NCI-H1092 treated with DMSO at 0.1 percent for 48 hours (cell line): ENCODE measurements around the gene TEX44.
"Not testable (repeated sequence)": the region's sequence is repeated elsewhere in the genome, so short reads cannot be mapped to it uniquely, and the experiment has no call there.

Source experiments
- DNase-seq: peaks from one replicate; lab custom pipeline; 2025; lab: John Stamatoyannopoulos, UW

The TEX44 gene

DNA sequence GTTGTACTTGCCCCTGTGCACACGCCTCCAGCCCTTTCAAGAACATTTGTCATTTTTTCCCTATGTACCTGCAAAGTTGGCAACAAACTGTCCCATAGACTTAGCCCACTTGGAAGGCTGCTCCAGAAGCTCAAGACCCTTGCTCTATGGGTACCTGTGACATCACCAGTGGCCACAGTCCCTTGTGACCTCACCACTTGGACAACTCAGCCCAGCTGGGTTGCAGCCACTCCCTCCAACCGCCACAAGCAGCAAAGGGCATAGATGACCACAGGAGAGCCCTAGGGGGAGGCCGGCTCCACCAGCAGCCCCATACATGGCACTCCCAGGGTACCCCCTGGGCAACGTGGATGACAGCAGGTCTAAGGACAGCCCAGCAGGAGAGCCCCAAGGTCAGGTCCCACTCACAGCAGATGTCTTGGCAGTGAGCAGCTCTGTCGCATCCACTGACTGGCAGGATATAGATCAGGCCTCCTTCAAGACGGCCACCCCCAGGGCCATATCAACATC is at the start of gene TEX44:
Gene TEX44, plus strand, starts transcription at position 229 of the 510 bp plus-strand sequence. Its CDS starts 88 bp downstream, at position 317.
- DNase-seq = no peak

GRCh38 chr2:231545105-231545902 is 47.4 kb upstream of the TEX44 start:
- no peak for DNase-seq

DNA sequence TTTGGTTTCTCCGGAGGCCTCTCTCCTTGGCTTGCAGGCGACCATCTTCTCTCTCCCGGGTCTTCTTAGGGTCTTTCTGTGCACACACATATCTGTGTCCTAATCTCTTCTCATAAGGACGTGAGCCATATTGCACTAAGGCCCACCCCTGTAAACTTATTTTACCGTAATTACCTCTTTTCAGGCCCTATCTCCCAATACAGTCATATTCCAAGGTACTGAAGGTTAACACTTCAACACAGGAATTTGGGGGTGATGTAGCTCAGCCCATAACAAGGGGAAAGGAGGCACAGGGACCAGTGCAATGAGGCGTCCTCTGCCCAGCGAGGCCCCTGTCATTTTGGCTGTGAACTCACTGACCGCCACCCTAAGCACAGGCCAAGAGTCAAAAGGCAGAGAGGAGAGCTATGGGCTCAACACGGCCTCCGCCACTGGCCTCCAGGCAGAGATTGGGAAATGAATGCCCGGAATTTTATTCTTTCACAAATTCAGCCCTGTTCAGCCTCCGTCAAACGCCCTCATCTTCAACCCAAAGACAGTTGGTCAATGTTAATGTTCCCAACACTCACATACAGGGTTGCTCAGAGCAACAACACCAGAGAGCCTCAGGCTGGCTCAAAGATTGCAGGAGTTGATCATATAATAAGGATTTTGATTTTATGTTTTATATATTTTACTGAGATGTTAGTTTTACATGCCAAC is 46.5 kb upstream of the TEX44 start:
- DNase-seq = no peak

- no peak for DNase-seq
Observed at GRCh38 chr2:231547315-231548110, 45.2 kb upstream of the TEX44 start.

DNA sequence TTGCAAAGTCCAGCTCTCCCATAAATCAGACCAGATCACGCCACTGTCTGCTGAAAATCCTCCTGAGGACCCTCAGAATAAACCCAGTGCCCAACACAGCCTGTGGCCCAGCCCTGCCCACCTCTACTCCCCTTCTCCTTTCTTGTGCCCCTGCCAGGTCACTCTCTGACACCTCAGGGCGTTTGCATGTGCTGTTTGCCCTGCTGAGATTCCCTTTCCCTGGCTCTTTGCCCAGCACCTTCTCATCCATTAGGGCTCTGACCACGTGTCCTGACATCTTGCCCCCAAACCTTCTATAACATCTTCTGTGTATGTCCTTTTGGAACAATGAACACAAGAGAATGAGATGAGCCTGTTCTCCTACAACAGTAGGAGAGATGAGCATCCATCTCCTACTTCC is 43.9 kb upstream of the TEX44 start:
- DNase-seq = no peak

GRCh38 chr2:231549446-231550239 is 43.0 kb upstream of the TEX44 start:
- no peak for DNase-seq

DNA sequence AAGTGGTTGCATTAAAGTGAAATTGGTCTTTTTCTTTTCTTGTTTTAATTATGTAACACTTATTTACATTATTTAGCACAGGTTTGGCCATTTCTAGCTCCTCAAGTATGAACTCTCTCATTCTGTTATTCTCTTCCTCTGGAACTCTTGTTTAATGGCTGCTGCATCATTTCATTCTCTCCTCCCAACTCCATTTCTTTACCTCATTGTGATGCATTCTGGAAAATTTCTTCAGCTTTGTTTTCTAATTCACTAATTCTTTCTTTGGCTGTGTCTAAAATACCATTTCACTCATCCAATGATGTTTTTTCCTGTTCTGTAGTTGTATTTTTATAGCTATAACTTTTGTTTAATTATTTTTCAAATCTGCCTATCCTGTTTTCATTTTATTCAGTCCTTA is 39.9 kb upstream of the TEX44 start:
- no peak for DNase-seq

DNA sequence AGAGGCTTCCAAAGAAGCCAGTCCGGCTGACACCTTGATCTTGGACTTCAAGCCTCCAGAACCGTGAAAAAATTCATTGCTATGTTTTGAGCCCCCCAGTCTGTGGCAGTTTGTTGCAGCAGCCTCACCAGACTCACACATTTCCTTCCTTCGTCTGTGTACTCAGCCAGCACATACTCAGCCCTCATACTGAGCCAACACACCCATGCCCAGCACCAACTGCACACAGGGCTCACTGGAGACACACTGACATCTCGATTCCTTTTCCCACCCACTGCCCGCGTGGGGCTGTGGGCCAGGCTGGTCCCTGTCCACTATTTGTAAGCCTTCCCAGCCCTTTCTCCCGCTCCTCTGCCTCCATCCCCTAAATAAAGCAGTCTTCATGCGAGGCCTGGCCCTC is 38.3 kb upstream of the TEX44 start:
- no peak for DNase-seq

DNA sequence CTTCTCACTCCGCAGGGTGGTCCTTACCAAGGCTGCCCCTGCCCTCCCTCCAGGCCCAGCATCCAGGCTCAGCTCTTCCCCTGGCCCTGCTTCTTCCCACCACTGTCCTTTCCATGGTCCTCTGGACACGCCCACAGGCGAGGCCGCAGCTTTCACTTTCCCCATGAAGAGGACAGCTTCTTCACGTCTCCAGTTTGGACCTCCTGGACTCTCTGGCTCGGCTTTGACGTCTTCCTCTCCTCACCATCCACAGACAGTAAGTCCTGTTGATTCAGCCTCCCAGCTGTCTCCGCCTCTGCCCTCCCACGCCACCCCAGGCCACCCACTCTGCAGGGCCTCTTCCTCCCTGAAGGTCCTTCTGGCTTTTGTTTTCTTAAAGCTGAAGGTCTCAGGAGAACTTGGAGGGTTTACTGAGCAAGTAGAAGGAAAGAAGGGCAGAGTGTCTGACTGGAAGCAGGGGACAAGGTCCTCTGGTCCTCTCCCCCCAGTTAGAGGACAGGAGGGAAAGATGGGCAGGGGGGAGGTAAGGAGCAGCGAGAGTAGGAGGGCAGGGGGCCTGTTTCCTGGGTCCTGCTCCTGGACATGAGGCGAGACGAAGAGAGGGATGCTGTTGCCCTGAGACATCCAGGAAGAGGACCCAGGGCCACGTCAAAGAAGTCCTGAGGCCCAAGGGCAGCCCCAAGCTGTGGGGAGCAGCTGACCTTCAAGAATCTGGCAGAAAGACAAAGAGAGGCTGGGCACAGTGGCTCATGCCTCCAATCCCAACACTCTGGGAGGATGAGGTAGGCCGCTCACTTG is 37.7 kb upstream of the TEX44 start:
- no peak for DNase-seq

- DNase-seq = not testable (repeated sequence)
Observed at GRCh38 chr2:231556496-231556895, 36.2 kb upstream of the TEX44 start.

DNA sequence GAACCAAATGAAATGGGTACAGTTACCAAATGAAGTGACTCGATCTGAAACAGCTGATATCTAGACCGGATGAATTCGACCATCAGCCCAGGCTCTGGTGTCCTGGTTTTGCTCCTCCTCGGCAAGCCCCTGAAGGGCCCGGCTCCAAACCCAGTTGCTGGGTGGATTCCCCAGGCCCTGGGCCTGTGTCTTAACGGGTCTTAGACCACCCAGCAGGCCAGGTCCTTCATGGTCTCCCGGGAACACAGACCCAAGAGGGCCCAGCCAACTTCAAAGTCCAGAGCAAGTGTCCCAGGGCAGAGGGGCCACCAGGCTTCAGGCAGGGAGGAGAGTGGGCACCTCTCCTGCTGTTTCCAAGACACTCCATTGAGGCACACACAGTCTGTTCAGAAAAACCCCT is 35.7 kb upstream of the TEX44 start:
- no peak for DNase-seq

GRCh38 chr2:231557571-231558217 is 35.0 kb upstream of the TEX44 start:
- peak; percentile 13 for DNase-seq

DNA sequence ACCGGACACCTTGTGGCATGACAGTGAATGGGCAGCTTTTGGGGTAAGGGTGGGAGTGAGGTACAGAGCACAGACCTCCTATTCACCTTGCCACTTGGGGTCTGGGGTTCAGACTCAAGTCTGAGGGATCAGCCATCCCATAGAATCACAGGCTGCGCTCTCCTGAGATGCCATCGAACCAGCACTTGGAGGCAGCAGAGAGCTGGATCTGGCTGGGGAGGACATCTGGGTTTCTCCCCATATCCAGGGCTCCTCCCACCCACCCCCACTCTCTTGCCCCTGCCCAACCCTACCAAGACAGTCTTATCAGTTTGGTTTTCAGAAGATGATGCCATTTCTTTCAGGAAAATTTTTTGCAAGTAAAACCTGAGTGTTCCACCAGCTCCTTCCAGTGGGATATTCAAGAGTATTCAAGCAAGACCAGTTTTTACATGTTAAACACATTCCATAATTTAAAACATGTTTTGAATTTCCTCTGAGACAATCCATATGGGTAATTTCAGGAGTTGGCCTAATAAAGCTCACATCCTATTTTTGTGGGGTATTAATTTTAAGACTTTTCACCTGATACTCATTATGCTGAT is 29.2 kb upstream of the TEX44 start:
- peak; percentile 26 for DNase-seq

DNA sequence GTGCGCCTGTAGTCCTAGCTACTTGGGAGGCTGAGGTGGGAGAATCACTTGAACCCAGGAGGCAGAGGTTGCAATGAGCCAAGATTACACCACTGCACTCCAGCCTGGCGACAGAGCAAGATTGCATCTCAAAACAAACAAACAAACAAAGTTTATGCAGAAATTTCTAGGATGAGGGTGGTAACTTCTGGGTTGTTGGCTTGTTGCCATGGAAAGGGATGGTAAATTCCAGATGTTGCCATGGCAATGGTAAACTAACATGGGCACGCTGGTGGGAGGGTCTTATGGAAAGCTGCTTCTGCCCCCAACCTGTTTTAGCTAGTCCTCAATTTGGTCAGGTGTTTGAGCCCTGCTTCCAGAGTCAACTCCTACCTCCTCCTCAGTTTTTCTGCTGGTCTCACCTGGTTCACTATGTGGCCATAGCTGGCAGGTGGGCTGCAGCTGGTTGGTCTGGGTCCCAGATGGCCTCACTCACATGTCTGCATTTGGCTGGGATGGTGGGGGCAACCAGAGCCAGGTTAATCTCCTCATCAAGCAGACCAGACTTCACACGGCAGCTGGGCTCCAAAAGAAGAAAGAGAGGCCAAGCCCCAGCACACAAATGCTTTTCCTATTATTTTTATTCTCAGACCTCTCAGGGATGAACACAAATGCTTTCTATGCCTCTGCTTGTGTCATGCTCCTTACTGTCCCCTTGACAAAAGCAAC is 26.6 kb upstream of the TEX44 start:
- DNase-seq = no peak

DNA sequence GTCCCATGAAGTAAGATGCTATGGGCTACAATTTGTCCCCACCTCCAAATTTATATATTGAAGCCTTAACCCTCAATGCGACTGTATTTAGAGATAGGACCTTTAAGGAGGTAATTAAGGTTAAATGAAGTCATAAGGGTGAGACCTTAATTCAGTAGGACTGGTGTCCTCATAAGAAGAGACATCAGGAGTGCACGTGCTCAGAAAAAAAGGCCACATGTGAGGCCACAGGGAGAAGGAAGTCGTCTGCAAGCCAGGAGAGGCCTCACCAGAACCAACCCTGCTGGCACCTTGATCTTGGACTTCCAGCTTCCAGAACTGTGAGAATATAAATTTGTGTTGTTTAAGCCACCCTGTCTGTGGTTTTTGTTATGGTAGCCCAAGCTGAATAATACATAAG is 25.5 kb upstream of the TEX44 start:
- no peak for DNase-seq

DNA sequence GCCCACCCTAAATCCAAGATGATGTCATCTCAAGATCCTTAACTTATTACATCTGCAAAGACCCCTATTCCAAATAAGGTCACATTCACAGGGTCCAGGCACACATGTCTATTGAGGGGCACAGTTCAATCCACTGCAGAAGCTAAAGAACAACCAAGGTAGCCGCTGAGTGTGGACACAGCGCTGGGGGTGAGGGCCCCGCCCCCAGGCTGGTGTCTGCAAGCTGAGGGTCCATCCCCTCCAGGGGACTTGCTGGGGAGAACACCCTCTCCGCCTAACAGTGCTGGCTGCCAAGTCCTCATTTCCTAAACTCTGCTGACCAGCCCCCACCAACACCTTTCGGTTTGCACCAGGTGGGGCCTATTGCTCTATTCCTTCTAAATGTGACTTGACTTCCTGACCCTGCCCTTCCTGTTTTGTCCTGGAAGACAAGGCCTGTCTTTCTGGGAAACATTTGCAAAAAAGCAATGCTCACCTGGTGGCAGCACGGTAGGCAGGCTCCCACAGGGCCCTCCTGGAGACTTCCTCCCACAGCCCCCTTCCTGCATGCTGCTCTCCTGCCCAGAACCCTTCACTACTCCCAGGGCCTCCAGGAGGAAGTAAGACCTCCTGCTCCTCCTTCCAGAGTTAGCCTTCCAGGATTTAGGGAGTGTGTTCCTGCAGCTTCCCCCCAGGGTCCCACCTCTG is 24.4 kb upstream of the TEX44 start:
- DNase-seq = no peak

DNA sequence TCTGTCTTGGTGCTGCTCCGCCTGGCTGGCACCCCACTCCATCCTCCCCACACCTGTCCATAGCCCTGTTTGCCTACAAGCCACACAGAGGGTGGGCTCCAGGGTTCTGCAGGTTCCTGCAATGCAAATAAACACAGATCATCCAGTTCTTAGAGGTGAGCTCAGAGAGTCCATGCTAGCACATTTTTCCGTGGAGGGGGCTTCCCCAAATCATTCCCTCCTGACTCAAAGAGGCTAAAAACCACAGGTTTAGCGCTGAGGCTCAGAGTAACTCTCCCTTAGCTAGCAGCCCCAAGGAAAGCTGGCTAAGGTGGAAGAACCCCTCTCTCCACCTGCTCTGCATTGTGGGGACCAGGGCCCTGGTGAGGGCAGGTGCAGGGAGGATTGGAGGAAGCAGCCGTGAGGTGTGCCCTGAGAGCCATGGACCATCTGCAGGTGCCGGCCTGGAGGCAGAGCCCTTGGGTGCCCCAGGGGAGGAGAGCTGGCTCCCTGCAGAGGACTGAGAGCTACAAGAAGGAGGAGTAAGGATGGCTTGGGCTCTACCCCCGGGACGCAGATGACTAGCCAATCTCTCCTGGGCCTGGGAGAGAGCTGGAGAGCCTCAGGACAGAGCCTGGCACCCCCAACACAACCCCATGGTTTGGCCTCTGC is 23.8 kb upstream of the TEX44 start:
- DNase-seq = peak; percentile 8

DNA sequence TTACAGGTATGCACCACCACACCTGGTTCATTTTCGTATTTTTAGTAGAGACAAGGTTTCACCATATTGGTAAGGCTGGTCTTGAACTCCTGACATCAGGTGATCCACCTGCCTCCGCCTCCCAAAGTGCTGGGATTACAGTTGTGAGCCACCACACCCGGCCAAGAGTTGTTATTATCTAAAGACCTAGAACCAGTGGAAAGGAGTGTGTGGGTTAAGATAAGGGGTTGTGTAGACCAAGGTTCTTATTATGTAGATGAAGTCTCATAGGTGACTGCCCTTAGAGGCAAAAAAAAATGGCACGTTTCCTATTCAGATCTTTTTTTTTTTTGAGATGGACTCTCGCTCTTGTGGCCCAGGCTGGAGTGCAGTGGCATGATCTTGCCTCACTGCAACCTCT is 21.7 kb upstream of the TEX44 start:
- DNase-seq = not testable (repeated sequence)
